Natural killer cell treated with Interleukin-12 subunit alpha and Interleukin-12 subunit beta and Interleukin-15 and Interleukin-18, amount 100 ng/mL, for 72 hours (primary cell): ENCODE data around the gene PLCG2. TPM values are rescaled to one million over a fixed set of nuclear protein-coding genes. Genes with fewer than 3 reads are reported as not detected.

Experiments used
- ATAC-seq, 2 donors: fragments of 150-1000 bp; cut with Tn5 transposase in 1 of 2; sonication (Bioruptor Pico), chemical (Tn5 transposase) in 1 of 2; 2 replicates each; pipeline ENCODE4 v1.10.0; 2021
- DNase-seq: peaks from one replicate; pipeline ENCODE4 v3.0.0; 2022; ENCODE audit warnings: low spot score
- H3K27ac Mint-ChIP-seq, 2 donors: 1 replicate in 1 of 2; 2 replicates in 1 of 2; pipeline ENCODE4 v1.8.0; 2022; ENCODE audit warnings: mixed read lengths in 2 of 2, mild to moderate bottlenecking in 1 of 2, moderate library complexity in 1 of 2
- H3K27me3 Mint-ChIP-seq, 2 donors: 1 replicate in 1 of 2; 2 replicates in 1 of 2; pipeline ENCODE4 v1.8.0; 2022; ENCODE audit warnings: mixed read lengths in 2 of 2
- H3K36me3 Mint-ChIP-seq: one replicate; pipeline ENCODE4 v1.8.0; 2022; ENCODE audit warnings: mixed read lengths
- H3K4me1 Mint-ChIP-seq, 2 donors: 1 replicate in 1 of 2; 2 replicates in 1 of 2; pipeline ENCODE4 v1.8.0; 2022; ENCODE audit warnings: low read depth in 2 of 2, mixed read lengths in 2 of 2, mild to moderate bottlenecking in 1 of 2
- H3K4me3 Mint-ChIP-seq: one replicate; pipeline ENCODE4 v1.8.0; 2022; ENCODE audit warnings: mixed read lengths
- H3K9me3 Mint-ChIP-seq: 2 replicates; pipeline ENCODE4 v1.8.0; 2022; ENCODE audit warnings: mixed read lengths
- total RNA-seq, 2 donors: library from RNA; stranded (reverse); gene quantifications; one replicate each; pipeline ENCODE4 v1.2.3, GENCODE V29; 2022

The PLCG2 gene
- total RNA-seq, 2 donors from 2014 or later, result 73.4 to 101 TPM

DNA sequence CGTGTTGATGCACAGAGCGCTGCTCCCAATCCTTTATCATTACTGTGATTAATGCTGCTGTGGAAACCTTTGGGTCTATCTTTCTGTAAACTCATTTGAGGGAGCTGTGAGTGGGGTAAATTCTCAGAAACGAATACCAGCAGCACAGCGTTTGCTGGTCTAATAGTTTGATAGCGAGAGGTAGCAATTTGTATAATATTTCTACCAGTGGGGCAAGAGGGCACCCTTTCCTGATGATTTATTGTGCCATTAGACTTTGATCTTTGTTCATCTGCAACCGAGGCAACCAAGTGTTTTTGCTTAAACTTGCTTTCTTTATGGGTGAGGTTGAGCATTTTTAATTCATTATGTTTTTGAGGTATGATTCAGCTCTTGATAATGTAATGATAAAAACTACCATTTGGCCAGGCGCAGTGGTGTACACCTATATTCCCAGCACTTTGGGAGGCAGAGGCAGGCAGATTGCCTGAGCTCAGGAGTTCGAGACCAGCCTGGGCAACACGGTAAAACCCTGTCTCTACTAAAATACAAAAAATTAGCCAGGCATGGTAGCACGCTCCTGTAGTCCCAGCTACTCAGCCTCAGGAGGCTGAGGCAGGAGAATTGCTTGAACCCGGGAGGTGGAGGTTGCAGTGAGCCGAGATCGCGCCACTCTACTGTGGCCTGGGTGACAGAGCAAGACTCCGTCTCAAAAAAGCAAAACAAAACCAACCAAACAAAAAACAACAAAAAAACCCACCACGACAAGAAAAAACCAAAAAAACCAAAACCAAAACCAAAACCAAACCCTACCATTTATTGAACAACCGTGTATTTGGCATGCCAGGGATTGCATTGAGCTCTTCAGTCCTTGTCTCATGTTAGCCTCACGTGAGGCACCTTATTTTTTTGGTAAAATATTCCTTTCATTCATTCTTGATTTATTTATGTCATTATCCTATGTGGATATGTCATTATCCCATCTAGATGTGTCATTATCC lies 81.5 kb downstream of the PLCG2 start:
- Mint-ChIP-seq H3K36me3 (peaks cover 21% of the 10 kb centered on the region), H3K4me1 (peaks cover 26 to 40% of the 10 kb centered on the region in 2 donors), H3K9me3 (no peaks in the 10 kb centered on the region), H3K27me3 (no peaks in the 10 kb centered on the region), H3K27ac (peak overlapping the region; percentile 84 to 91), H3K4me3 (peak overlapping the region; percentile 79)
- DNase-seq, result no peak
- ATAC-seq, result peak in 1 of 2 donors; percentile 58

DNA sequence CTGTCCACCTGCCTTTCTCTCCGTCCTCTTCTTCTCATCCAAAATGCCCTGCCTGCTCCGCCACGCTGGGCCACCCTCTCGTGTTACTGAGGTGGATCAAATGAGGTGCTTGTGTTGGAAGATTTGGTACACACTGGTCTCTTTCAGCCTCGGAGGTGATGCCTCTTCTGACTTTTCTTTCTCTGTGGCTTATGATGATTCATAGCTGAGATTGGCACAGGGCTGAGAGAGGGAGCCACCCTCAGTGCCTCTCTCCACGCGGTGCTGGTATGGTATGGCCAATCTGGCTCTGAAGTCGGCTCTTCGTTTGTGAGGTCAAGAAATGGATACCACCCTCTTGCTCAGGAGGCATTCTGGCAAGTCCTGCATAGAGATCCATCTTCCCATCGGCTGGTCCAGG lies 82.4 kb downstream of the PLCG2 start:
- H3K9me3 Mint-ChIP-seq, result no peaks in the 10 kb centered on the region
- H3K36me3 Mint-ChIP-seq, result peaks cover 16% of the 10 kb centered on the region
- peaks cover 25 to 37% of the 10 kb centered on the region in 2 donors for H3K4me1 Mint-ChIP-seq
- H3K4me3 Mint-ChIP-seq, result peak overlapping the region; percentile 79
- ATAC-seq (peak; percentile 87 to 90), DNase-seq (no peak)
- peak overlapping the region; percentile 84 to 91 for H3K27ac Mint-ChIP-seq
- no peaks in the 10 kb centered on the region for H3K27me3 Mint-ChIP-seq

DNA sequence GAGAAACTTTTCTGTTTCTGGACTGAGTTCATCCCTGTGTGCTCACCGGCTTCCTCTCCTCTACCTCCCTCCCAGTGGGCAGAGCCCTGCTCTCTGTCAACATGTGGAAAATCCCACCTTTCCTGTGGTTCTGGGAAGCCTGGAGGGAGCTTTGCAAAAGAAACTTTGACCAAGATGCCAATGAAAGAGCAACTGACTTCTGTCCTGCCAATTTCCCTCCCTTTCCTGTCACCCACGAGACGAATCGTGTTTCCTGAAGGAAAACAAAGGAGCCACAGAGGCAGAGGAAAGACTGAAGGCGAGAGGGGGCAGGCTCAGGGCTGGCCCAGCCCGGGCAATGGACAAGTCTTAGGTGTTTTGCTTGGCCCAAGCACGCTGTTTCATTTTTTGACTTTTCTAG lies 82.8 kb downstream of the PLCG2 start:
- peak overlapping the region; percentile 79 for H3K4me3 Mint-ChIP-seq
- H3K9me3 Mint-ChIP-seq, result no peaks in the 10 kb centered on the region
- H3K36me3 Mint-ChIP-seq, result peaks cover 14% of the 10 kb centered on the region
- peaks cover 25 to 38% of the 10 kb centered on the region in 2 donors for H3K4me1 Mint-ChIP-seq
- DNase-seq, result no peak
- peak overlapping the region; percentile 84 to 91 for H3K27ac Mint-ChIP-seq
- H3K27me3 Mint-ChIP-seq, result no peaks in the 10 kb centered on the region
- ATAC-seq, result no peak

DNA sequence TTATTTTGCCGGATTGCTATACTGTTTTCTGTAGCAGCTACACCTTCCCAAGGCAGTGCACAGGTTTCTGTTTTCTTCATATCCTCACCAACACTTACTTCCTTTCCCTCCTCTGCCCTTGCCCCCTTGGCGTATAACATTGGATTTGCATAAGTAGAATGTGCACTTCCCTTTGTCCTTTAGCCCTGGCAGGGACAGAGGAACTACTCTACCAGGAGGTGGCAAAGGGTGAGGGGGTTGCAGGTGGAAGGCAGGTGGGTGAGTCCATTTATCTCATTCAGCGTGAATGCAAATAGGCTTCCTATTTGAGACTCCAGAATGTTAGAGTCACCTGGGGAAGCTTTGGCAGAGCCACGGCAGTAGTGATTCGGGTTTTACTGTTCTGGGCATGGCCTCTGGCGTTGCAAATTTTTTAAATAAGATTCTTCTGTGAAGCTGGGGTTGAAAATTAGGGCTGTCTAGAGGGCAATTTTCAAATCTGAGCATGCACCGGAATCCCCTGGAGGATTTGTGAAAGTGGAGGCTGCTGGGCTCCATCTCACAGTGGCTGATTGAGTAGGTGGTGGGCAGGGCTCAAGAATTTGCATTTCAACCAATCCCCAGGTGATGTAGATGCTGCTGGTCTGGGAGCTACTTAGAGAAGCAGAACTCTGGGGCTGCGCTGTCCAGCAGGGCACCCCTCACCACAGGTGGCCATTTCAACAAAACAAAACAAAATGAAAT lies 84.7 kb downstream of the PLCG2 start:
- H3K27me3 Mint-ChIP-seq, result no peaks in the 10 kb centered on the region
- peaks cover 25 to 48% of the 10 kb centered on the region in 2 donors for H3K4me1 Mint-ChIP-seq
- H3K9me3 Mint-ChIP-seq, result no peaks in the 10 kb centered on the region
- peaks cover 14% of the 10 kb centered on the region for H3K36me3 Mint-ChIP-seq
- peak overlapping the region in 1 of 2 donors; percentile 13 for H3K27ac Mint-ChIP-seq
- no peak overlapping the region for H3K4me3 Mint-ChIP-seq
- no peak for DNase-seq
- ATAC-seq, result no peak

DNA sequence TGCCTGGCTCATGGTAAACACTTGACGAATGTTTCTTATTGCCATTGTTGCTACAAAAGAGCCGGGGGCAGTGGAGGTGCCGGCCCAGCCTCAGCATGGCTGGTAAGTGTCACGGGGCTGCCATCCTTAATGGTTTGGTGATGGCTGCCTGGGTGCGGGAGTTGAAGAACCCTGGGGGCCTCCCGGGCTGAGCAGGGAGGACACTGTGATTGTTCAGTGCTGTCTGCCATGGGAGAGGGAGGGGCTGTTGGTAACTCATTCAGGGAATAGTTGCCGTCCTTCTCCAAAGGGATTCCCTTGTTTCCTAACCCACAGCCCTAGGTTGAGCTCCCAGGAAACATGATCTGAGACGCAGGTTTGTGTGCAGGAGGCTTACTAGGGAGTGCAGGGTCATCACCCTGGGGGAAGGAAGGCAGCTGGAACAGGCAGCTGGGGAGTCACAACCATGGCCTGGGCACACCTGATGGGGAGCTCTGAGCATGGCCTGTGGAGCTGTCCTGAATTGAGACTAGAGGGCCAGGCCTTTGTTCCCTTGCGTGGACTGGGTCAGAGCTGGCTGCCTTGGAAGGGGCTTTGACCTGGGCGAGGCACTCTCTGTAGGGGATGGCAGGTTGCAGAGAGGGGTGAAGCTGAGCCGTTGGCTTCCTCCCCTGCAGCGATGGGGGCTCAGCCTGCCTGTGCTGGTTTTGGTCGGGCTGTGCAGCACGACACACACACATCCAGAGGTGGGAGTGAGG lies 85.7 kb downstream of the PLCG2 start:
- Mint-ChIP-seq H3K27ac (peak overlapping the region in 1 of 2 donors; percentile 63), H3K9me3 (no peaks in the 10 kb centered on the region), H3K4me3 (no peak overlapping the region), H3K27me3 (no peaks in the 10 kb centered on the region), H3K4me1 (peaks cover 25 to 52% of the 10 kb centered on the region in 2 donors), H3K36me3 (peaks cover 9% of the 10 kb centered on the region)
- no peak for ATAC-seq
- DNase-seq, result no peak

DNA sequence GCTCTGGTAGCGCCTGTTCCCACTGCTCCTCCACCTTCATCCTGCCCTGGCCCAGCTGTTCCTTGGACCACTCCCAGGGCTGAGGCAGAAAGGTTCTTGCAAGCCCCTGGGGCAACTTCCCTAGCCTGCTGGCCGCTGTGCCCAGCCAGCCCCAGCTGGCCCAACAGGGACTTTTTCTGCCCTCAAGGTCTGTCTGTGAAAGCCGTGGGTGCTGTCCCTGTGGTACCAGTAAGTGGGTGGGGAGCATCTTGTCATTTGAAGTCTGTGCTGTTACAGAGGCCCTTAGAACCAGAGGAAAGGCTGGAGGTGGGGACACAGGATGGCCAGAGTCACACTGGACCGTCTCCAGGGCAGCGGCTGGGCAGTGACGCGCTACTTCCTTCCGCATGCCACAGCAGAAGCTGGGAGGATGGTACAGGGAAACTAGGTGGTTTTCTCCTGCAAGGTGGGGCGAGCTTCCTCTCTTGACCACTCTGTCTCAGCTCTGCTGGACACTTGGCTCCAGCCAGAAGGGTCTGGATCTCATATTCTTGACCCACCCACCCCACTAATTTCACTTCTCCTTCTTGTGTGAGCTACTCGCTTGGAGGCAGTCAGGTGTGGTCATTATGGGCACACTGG lies 87.8 kb downstream of the PLCG2 start:
- Mint-ChIP-seq H3K36me3 (no peaks in the 10 kb centered on the region), H3K9me3 (no peaks in the 10 kb centered on the region), H3K27ac (peak overlapping the region in 1 of 2 donors; percentile 16), H3K27me3 (no peaks in the 10 kb centered on the region), H3K4me1 (peaks cover 14 to 33% of the 10 kb centered on the region in 2 donors), H3K4me3 (no peak overlapping the region)
- peak; percentile 51 to 84 for ATAC-seq
- DNase-seq, result no peak

DNA sequence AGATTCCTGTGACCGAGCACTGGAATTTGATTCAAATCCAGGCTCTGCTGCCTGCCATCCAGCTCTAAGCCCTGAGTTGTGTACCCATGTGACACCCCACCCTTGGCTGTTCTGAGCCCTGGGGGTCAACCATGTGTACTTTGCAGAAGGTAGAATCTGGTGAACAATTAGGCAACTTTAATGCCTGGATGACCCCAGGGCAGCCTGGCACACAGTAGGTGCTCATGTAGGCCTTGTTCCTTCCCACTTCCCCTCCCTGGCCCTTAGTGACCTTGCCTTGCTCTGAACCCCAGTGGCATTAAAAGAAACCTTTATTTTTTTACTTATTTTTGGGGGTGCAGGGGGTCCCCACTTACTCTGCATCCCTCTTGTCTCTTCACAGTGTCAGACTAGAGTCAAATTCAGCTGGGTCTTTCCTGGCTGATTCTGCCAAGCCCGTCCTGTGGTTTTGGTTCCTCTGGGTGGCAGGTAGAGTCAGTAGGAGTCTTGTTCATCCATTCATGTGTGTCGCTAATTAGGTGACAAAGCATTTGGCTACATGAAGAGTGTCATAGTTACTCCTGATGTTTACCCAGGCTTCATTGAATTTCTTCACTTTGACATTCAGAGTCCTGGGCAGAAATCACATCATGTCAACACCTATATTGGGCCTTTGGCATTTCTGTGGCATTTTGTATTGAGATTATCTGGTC lies 89.1 kb downstream of the PLCG2 start:
- no peak for DNase-seq
- peaks cover 19 to 36% of the 10 kb centered on the region in 2 donors for H3K4me1 Mint-ChIP-seq
- H3K27me3 Mint-ChIP-seq, result no peaks in the 10 kb centered on the region

DNA sequence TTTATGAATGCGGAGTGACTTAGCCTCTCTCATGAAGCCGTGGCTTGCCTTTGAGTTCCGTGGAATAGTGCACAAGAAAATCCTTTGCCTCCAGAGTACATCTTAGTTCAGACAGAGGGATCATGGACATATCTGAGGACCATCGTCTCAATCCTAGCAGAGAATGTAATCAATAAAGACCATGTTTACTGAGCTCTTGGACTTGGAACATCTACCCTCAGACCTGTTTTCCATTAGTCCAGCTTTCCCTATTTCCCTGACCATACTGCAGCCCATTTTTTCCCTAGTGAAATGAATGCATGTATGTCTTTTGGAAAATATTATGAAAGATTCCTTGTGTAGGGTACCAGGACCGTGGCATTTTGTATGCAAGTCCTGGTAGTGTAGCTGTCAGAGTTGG lies 90.2 kb downstream of the PLCG2 start:
- no peak for DNase-seq
- ATAC-seq, result no peak
- H3K27ac Mint-ChIP-seq, result no peak overlapping the region
- peaks cover 16 to 33% of the 10 kb centered on the region in 2 donors for H3K4me1 Mint-ChIP-seq
- no peaks in the 10 kb centered on the region for H3K9me3 Mint-ChIP-seq
- no peaks in the 10 kb centered on the region for H3K36me3 Mint-ChIP-seq
- no peaks in the 10 kb centered on the region for H3K27me3 Mint-ChIP-seq
- no peak overlapping the region for H3K4me3 Mint-ChIP-seq

More for the DNA sequence above, 89.1 kb downstream of the PLCG2 start:
- no peak overlapping the region for H3K27ac Mint-ChIP-seq
- H3K4me3 Mint-ChIP-seq, result no peak overlapping the region
- no peak for ATAC-seq
- no peaks in the 10 kb centered on the region for H3K9me3 Mint-ChIP-seq
- H3K36me3 Mint-ChIP-seq, result no peaks in the 10 kb centered on the region

DNA sequence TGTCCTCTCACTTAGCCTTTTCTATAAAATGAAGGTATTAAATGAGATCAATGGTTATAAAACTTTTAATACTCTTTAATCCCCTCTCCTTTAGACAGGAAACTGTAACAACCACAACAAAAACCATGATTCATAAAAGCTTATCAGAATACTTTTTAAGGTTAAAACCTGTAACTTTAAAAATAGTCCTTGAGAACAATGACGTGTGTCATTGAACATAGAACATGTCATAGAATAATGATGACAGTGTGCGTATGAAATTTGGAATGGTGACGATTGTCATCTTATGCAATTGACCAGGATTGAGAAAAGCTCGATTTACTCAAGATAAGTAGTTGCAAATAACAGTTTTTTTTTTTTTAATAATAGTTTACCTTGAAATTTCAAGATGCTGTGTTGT lies 94.1 kb downstream of the PLCG2 start:
- H3K27me3 Mint-ChIP-seq, result no peaks in the 10 kb centered on the region
- H3K4me3 Mint-ChIP-seq, result no peak overlapping the region
- H3K27ac Mint-ChIP-seq, result peak overlapping the region in 1 of 2 donors; percentile 46
- no peak for ATAC-seq
- H3K4me1 Mint-ChIP-seq, result peaks cover 16 to 23% of the 10 kb centered on the region in 2 donors
- H3K9me3 Mint-ChIP-seq, result no peaks in the 10 kb centered on the region
- no peak for DNase-seq
- H3K36me3 Mint-ChIP-seq, result no peaks in the 10 kb centered on the region

DNA sequence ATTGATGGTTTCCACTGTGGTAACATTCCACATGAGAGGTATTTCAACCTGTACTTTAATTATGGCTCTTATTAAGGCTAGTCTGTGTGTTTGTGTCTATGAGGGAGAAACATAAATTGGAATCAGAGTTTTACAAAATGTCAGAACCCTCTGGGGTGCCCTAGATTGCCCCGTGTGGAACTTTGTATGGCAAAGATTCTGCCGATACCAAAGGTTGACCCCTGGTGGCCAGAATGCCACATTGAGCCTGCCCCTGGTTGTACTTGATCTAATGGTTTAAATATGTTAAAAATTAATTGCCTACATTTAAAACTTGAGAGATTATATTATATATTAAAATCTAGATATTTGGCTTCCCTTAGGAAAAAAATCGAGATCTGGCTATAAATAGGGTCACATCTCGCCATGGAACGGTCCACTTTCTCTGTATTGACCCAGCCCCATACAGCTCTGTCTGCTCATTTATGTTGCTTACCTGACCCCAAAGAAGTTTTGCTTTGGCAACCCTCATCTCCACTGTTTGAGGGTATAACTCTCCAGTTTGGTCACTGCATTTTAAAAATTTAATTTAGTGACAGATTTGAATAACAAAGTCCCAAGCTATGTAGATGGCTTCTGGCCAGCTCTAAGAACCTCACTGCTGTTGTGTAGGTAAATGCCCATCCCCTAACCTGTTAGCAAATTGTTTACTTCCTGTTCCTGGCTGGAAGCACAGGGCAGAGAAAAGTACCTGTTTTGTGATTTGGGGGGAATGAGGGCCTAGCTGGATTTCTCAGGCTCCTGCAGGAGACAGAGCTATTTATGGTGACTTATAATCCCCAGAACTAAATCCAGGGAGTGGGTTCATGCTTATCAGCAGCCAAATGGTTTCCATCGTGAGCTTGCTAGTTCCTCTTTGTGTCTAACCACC lies 95.0 kb downstream of the PLCG2 start:
- DNase-seq (peak; percentile 71), ATAC-seq (peak; percentile 80 to 82)
- H3K9me3 Mint-ChIP-seq, result no peaks in the 10 kb centered on the region
- H3K27me3 Mint-ChIP-seq, result no peaks in the 10 kb centered on the region
- H3K27ac Mint-ChIP-seq, result no peak overlapping the region
- peaks cover 16 to 21% of the 10 kb centered on the region in 2 donors for H3K4me1 Mint-ChIP-seq
- no peak overlapping the region for H3K4me3 Mint-ChIP-seq
- H3K36me3 Mint-ChIP-seq, result peaks cover 4% of the 10 kb centered on the region

DNA sequence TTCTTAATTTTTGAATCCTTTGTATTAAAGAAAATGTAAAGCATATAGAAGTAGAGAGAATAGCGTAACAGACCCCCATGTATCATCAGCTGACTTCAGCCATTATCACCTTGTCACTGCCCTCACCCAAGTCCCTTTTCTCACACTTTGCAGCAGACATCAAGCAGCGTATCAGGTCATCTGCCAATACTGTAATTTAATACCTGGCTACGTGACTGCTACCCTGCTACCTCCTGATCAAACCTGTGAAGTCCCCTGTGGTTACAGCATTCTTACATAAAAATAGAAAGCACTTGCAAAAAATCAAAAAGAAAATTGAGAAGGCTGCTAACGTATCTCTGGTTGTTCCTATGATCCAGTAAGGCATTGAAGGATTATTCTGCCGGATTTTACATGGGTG lies 96.4 kb downstream of the PLCG2 start:
- no peaks in the 10 kb centered on the region for H3K27me3 Mint-ChIP-seq
- DNase-seq (no peak), ATAC-seq (no peak)
- H3K27ac Mint-ChIP-seq, result no peak overlapping the region
- no peak overlapping the region for H3K4me3 Mint-ChIP-seq
- peaks cover 4% of the 10 kb centered on the region for H3K36me3 Mint-ChIP-seq
- H3K9me3 Mint-ChIP-seq, result no peaks in the 10 kb centered on the region
- peaks cover 15 to 22% of the 10 kb centered on the region in 2 donors for H3K4me1 Mint-ChIP-seq
